Naive thymus-derived CD8-positive, alpha-beta T cell (primary cell): ENCODE measurements around the gene PASK. TPM values are rescaled to one million over a fixed set of nuclear protein-coding genes. Genes with fewer than 3 reads are reported as not detected.

Source experiments
- ATAC-seq, 2 donors: fragments of 150-1000 bp; cut with Tn5 transposase in 1 of 2; sonication (Bioruptor Pico), chemical (Tn5 transposase) in 1 of 2; 1 replicate in 1 of 2; 2 replicates in 1 of 2; pipeline ENCODE4 v1.10.0; 2021; ENCODE audit warnings: mild to moderate bottlenecking in 2 of 2, moderate library complexity in 2 of 2
- POLR2A ChIA-PET: fragments of 350-600 bp; sonication (Branson Sonifier 250); formaldehyde crosslinking; loops from one replicate; lab custom pipeline; 2021; ENCODE audit warnings: antibody characterized with exemption; lab: Charles Lee
- DNase-seq, 10 donors: peaks; one replicate each; pipeline versions ENCODE4 v3.0.0 to v3.0.0-alpha.2; 2020 to 2022
- H3K27ac Mint-ChIP-seq, 10 donors: one replicate each; pipeline ENCODE4 v1.8.0; 2020 to 2022; ENCODE audit warnings: mild to moderate bottlenecking in 10 of 10, mixed read lengths in 10 of 10, moderate library complexity in 4 of 10, inconsistent platforms in 1 of 10
- H3K27me3 Mint-ChIP-seq, 5 donors: one replicate each; pipeline ENCODE4 v1.8.0; 2021 to 2022; ENCODE audit warnings: mixed read lengths in 5 of 5
- H3K36me3 Mint-ChIP-seq, 3 donors: one replicate each; pipeline ENCODE4 v1.8.0; 2020 to 2022; ENCODE audit warnings: mixed read lengths in 3 of 3, mild to moderate bottlenecking in 2 of 3, inconsistent platforms in 1 of 3
- H3K4me1 Mint-ChIP-seq, 4 donors: one replicate each; pipeline ENCODE4 v1.8.0; 2021 to 2022; ENCODE audit warnings: mixed read lengths in 4 of 4
- H3K4me3 Mint-ChIP-seq, 10 donors: one replicate each; pipeline ENCODE4 v1.8.0; 2020 to 2022; ENCODE audit warnings: mild to moderate bottlenecking in 10 of 10, mixed read lengths in 10 of 10, moderate library complexity in 6 of 10, inconsistent platforms in 1 of 10
- H3K9me3 Mint-ChIP-seq, 9 donors: one replicate each; pipeline ENCODE4 v1.8.0; 2020 to 2022; ENCODE audit warnings: mixed read lengths in 9 of 9, mild to moderate bottlenecking in 3 of 9, inconsistent platforms in 1 of 9, moderate library complexity in 1 of 9
- polyA plus RNA-seq, 3 donors: library from polyadenylated mRNA; unstranded; fragments of 300-500 nt; fragmentation: Illumina TruSeq; gene quantifications; one replicate each; pipeline ENCODE4 v1.2.3, GENCODE V29; 2021
- total RNA-seq, 8 experiments: library from RNA in 2 of 8; stranded (reverse) in 2 of 8; gene quantifications; one replicate each; pipeline ENCODE4 v1.2.3 and lab custom pipeline; 2021 to 2026

Gene PASK
- total and polyA plus RNA-seq, 5 experiments from 2014 or later: 68.3 to 574 (median 78.7) TPM

- Mint-ChIP-seq H3K9me3 (no peaks in the 10 kb centered on the region), H3K27me3 (no peaks in the 10 kb centered on the region), H3K36me3 (peaks cover 0 to 19% (median 0%) of the 10 kb centered on the region in 3 donors), H3K4me3 (peak overlapping the region; percentile 94 to 100 (median 98)), H3K4me1 (peaks cover 25 to 44% (median 39%) of the 10 kb centered on the region in 4 donors), H3K27ac (peak overlapping the region in 7 of 10 donors; percentile 3 to 98 (median 64))
- POLR2A ChIA-PET: interaction anchor here (1.3 to 6.3 kb wide), 6 partner anchors 42 to 89 kb away, joined by 3 to 135 read pairs (median 48); partner anchors contain the start of gene MTERF4
- DNase-seq (no peak), ATAC-seq (no peak)
Observed at GRCh38 chr2:241151934-241152660, 2.8 kb upstream of the PASK start.

- Mint-ChIP-seq H3K27ac (peak overlapping the region; percentile 87 to 99 (median 96)), H3K27me3 (no peaks in the 10 kb centered on the region), H3K4me1 (peaks cover 23 to 42% (median 35%) of the 10 kb centered on the region in 4 donors), H3K9me3 (no peaks in the 10 kb centered on the region), H3K4me3 (peak overlapping the region; percentile 94 to 100 (median 98)), H3K36me3 (peaks cover 0 to 18% (median 0%) of the 10 kb centered on the region in 3 donors)
- ATAC-seq (no peak), DNase-seq (peak in 1 of 10 donors; percentile 1)
- POLR2A ChIA-PET: interaction anchor here (0.7 to 6.3 kb wide), 10 partner anchors 41 to 236 kb away, joined by 3 to 135 read pairs (median 12); partner anchors contain the start of gene MTERF4
Observed at GRCh38 chr2:241150660-241151530, 1.6 kb upstream of the PASK start.

- peak within 1 kb of the TSS; percentile 94 to 100 (median 98) for H3K4me3 Mint-ChIP-seq
- POLR2A ChIA-PET: interaction anchor here (0.6 to 6.3 kb wide), 19 partner anchors 25 to 236 kb away, joined by 3 to 135 read pairs (median 6); partner anchors contain the start of genes HDLBP, MTERF4 and SEPTIN2
- DNase-seq: peak; percentile 86 to 97 (median 94)
- no peaks in the 10 kb centered on the region for H3K27me3 Mint-ChIP-seq
- peaks cover 23 to 42% (median 35%) of the 10 kb centered on the region in 4 donors for H3K4me1 Mint-ChIP-seq
- H3K27ac Mint-ChIP-seq: peak within 1 kb of the TSS; percentile 89 to 99 (median 96)
- peaks cover 0 to 17% (median 0%) of the 10 kb centered on the region in 3 donors for H3K36me3 Mint-ChIP-seq
- no peaks in the 10 kb centered on the region for H3K9me3 Mint-ChIP-seq
- peak; percentile 80 to 83 for ATAC-seq
Observed at GRCh38 chr2:241149925-241150659, 820 bp upstream of the PASK start, which contains the start of gene PPP1R7. TSS of gene PPP1R7 (plus strand) at chr2:241150467. CDS start at chr2:241150496, 29 bp downstream.

- ATAC-seq: no peak
- H3K27me3 Mint-ChIP-seq: no peaks in the 10 kb centered on the region
Observed at GRCh38 chr2:241149675-241149924, 328 bp upstream of the PASK start.

GRCh38 chr2:241148239-241148638 is 1.0 kb downstream of the PASK start:
- ATAC-seq: no peak
- Mint-ChIP-seq H3K27ac (peak overlapping the region in 9 of 10 donors; percentile 76 to 94 (median 90)), H3K4me1 (peaks cover 28 to 43% (median 34%) of the 10 kb centered on the region in 4 donors), H3K9me3 (no peaks in the 10 kb centered on the region), H3K27me3 (no peaks in the 10 kb centered on the region), H3K36me3 (peaks cover 0 to 4% (median 0%) of the 10 kb centered on the region in 3 donors), H3K4me3 (peak overlapping the region; percentile 90 to 100 (median 96))
- no peak for DNase-seq
- POLR2A ChIA-PET: interaction anchor here (1.0 to 6.3 kb wide), 9 partner anchors 11 to 167 kb away, joined by 3 to 135 read pairs (median 8); partner anchors contain the start of genes HDLBP, MTERF4 and SEPTIN2

More at GRCh38 chr2:241149675-241149924, 328 bp upstream of the PASK start:
- Mint-ChIP-seq H3K4me1 (peaks cover 23 to 42% (median 35%) of the 10 kb centered on the region in 4 donors), H3K27ac (peak overlapping the region; percentile 78 to 99 (median 96)), H3K9me3 (no peaks in the 10 kb centered on the region), H3K36me3 (peaks cover 0 to 12% (median 0%) of the 10 kb centered on the region in 3 donors), H3K4me3 (peak overlapping the region; percentile 94 to 100 (median 98))
- DNase-seq: no peak
- POLR2A ChIA-PET: interaction anchor here (0.6 to 6.3 kb wide), 17 partner anchors 16 to 235 kb away, joined by 3 to 135 read pairs (median 7); partner anchors contain the start of genes HDLBP, MTERF4 and SEPTIN2

GRCh38 chr2:241147336-241147735 is 1.9 kb downstream of the PASK start:
- Mint-ChIP-seq H3K4me1 (peaks cover 28 to 41% (median 34%) of the 10 kb centered on the region in 4 donors), H3K27me3 (no peaks in the 10 kb centered on the region), H3K36me3 (peaks cover 0 to 7% (median under 1%) of the 10 kb centered on the region in 3 donors), H3K4me3 (peak overlapping the region in 6 of 10 donors; percentile 12 to 100 (median 92)), H3K9me3 (no peaks in the 10 kb centered on the region), H3K27ac (peak overlapping the region in 1 of 10 donors; percentile 24)
- ATAC-seq (no peak), DNase-seq (no peak)
- POLR2A ChIA-PET: no interaction called here

- DNase-seq (no peak), ATAC-seq (no peak)
- H3K36me3 Mint-ChIP-seq: peaks cover 0 to 16% (median 7%) of the 10 kb centered on the region in 3 donors
- H3K27me3 Mint-ChIP-seq: no peaks in the 10 kb centered on the region
- H3K4me1 Mint-ChIP-seq: peaks cover 22 to 36% (median 31%) of the 10 kb centered on the region in 4 donors
- no peak overlapping the region for H3K27ac Mint-ChIP-seq
- peak overlapping the region in 2 of 10 donors; percentile 6 to 15 for H3K4me3 Mint-ChIP-seq
- POLR2A ChIA-PET: no interaction called here
- no peaks in the 10 kb centered on the region for H3K9me3 Mint-ChIP-seq
Observed at GRCh38 chr2:241146286-241146685, 3.0 kb downstream of the PASK start.

GRCh38 chr2:241142593-241142992 is 6.7 kb downstream of the PASK start:
- peaks cover 2 to 18% (median 12%) of the 10 kb centered on the region in 4 donors for H3K4me1 Mint-ChIP-seq
- peak overlapping the region in 1 of 10 donors; percentile 24 for H3K27ac Mint-ChIP-seq
- H3K36me3 Mint-ChIP-seq: peaks cover 0 to 42% (median 9%) of the 10 kb centered on the region in 3 donors
- H3K27me3 Mint-ChIP-seq: no peaks in the 10 kb centered on the region
- DNase-seq (no peak), ATAC-seq (no peak)
- H3K4me3 Mint-ChIP-seq: no peak overlapping the region
- POLR2A ChIA-PET: interaction anchor here (1.8 kb wide), 1 partner anchor 18 kb away, joined by 4 read pairs; no protein-coding TSS in a partner anchor
- no peaks in the 10 kb centered on the region for H3K9me3 Mint-ChIP-seq

GRCh38 chr2:241142063-241142462 is 7.2 kb downstream of the PASK start:
- peaks cover 0 to 17% (median 12%) of the 10 kb centered on the region in 4 donors for H3K4me1 Mint-ChIP-seq
- POLR2A ChIA-PET: interaction anchor here (1.8 kb wide), 1 partner anchor 17 kb away, joined by 4 read pairs; no protein-coding TSS in a partner anchor
- peaks cover 0 to 43% (median 9%) of the 10 kb centered on the region in 3 donors for H3K36me3 Mint-ChIP-seq
- peak overlapping the region in 4 of 10 donors; percentile 17 to 68 (median 45) for H3K27ac Mint-ChIP-seq
- ATAC-seq (no peak), DNase-seq (no peak)
- H3K9me3 Mint-ChIP-seq: no peaks in the 10 kb centered on the region
- H3K27me3 Mint-ChIP-seq: no peaks in the 10 kb centered on the region
- no peak overlapping the region for H3K4me3 Mint-ChIP-seq

- Mint-ChIP-seq H3K27ac (peak overlapping the region in 2 of 10 donors; percentile 19 to 47), H3K4me1 (peaks cover 0 to 14% (median 12%) of the 10 kb centered on the region in 4 donors), H3K36me3 (peaks cover 0 to 44% (median 9%) of the 10 kb centered on the region in 3 donors), H3K27me3 (no peaks in the 10 kb centered on the region), H3K4me3 (no peak overlapping the region), H3K9me3 (no peaks in the 10 kb centered on the region)
- no peak for DNase-seq
- POLR2A ChIA-PET: no interaction called here
- no peak for ATAC-seq
Observed at GRCh38 chr2:241141214-241141770, 8.0 kb downstream of the PASK start.

- Mint-ChIP-seq H3K27ac (peak overlapping the region in 1 of 10 donors; percentile 61), H3K4me3 (no peak overlapping the region), H3K9me3 (no peaks in the 10 kb centered on the region), H3K27me3 (no peaks in the 10 kb centered on the region), H3K36me3 (peaks cover 0 to 52% (median 11%) of the 10 kb centered on the region in 3 donors), H3K4me1 (peaks cover 0 to 13% (median 11%) of the 10 kb centered on the region in 4 donors)
- ATAC-seq (no peak), DNase-seq (no peak)
- POLR2A ChIA-PET: no interaction called here
Observed at GRCh38 chr2:241140445-241140840, 8.8 kb downstream of the PASK start.
